ENCODE results near the gene WDR86.
A peak's percentile ranks its signal among the peaks of the same experiment; 100 is the strongest.

Gene WDR86

GRCh38 chr7:151400626-151401315 is 9.1 kb downstream of the WDR86 start:
- H2AFZ ChIP-seq (ENCODE audit: low read length), result no peak overlapping the region
- peaks cover 69% of the 10 kb centered on the region for H3K4me1 ChIP-seq (ENCODE audit: insufficient read depth, low read length, severe bottlenecking)
- H3K9me3 ChIP-seq (ENCODE audit: low read length), result no peaks in the 10 kb centered on the region
- no peaks in the 10 kb centered on the region for H3K36me3 ChIP-seq (ENCODE audit: insufficient read depth, low read length)
- no peaks in the 10 kb centered on the region for H4K20me1 ChIP-seq (ENCODE audit: insufficient read depth, low read length)
- peak overlapping the region; percentile 72 for H3K27ac ChIP-seq (ENCODE audit: low read depth, low read length, poor library complexity, severe bottlenecking)
- H3K4me3 ChIP-seq (ENCODE audit: low read depth, low read length, poor library complexity, severe bottlenecking), result peak overlapping the region; percentile 39
- no peaks in the 10 kb centered on the region for H3K9me2 ChIP-seq (ENCODE audit: low read depth, low read length)
- H3F3A ChIP-seq (ENCODE audit: insufficient read depth, low read length), result no peaks in the 10 kb centered on the region
- no peak for TF ChIP-seq EZH2 (IDR thresholded peaks at IDR 0.05; ENCODE audit: borderline replicate concordance, low read length)
- TF ChIP-seq CTCF (IDR thresholded peaks at IDR 0.05; ENCODE audit: low read length), result peak; percentile 12; the same call in 1 of the 2 replicates
- peak overlapping the region; percentile 56 for H3K4me2 ChIP-seq (ENCODE audit: low read length)
- no peaks in the 10 kb centered on the region for H3K27me3 ChIP-seq (ENCODE audit: insufficient read depth, low read length)
- H3K9ac ChIP-seq (ENCODE audit: low read length), result peak overlapping the region; percentile 10; the same call in 1 of the 2 replicates
- no peaks in the 10 kb centered on the region for H3K79me2 ChIP-seq (ENCODE audit: insufficient read depth, low read length)

- H3F3A ChIP-seq (ENCODE audit: insufficient read depth, low read length), result no peaks in the 10 kb centered on the region
- no peaks in the 10 kb centered on the region for H3K27me3 ChIP-seq (ENCODE audit: insufficient read depth, low read length)
- no peaks in the 10 kb centered on the region for H3K79me2 ChIP-seq (ENCODE audit: insufficient read depth, low read length)
- peaks cover 68% of the 10 kb centered on the region for H3K4me1 ChIP-seq (ENCODE audit: insufficient read depth, low read length, severe bottlenecking)
- peak overlapping the region; percentile 72 for H3K27ac ChIP-seq (ENCODE audit: low read depth, low read length, poor library complexity, severe bottlenecking)
- H3K9me3 ChIP-seq (ENCODE audit: low read length), result no peaks in the 10 kb centered on the region
- H3K9me2 ChIP-seq (ENCODE audit: low read depth, low read length), result no peaks in the 10 kb centered on the region
- H3K4me2 ChIP-seq (ENCODE audit: low read length), result peak overlapping the region; percentile 56; the same call in 1 of the 2 replicates
- H3K9ac ChIP-seq (ENCODE audit: low read length), result no peak overlapping the region; the same call in 1 of the 2 replicates
- peak overlapping the region; percentile 4 for H3K4me3 ChIP-seq (ENCODE audit: low read depth, low read length, poor library complexity, severe bottlenecking)
- H2AFZ ChIP-seq (ENCODE audit: low read length), result no peak overlapping the region
- no peaks in the 10 kb centered on the region for H4K20me1 ChIP-seq (ENCODE audit: insufficient read depth, low read length)
- TF ChIP-seq EZH2 (IDR thresholded peaks at IDR 0.05; ENCODE audit: borderline replicate concordance, low read length) (no peak), CTCF (IDR thresholded peaks at IDR 0.05; ENCODE audit: low read length) (no peak)
- no peaks in the 10 kb centered on the region for H3K36me3 ChIP-seq (ENCODE audit: insufficient read depth, low read length)
Measured at GRCh38 chr7:151399906-151400305, 9.9 kb downstream of the WDR86 start.

- no peak overlapping the region for H3K27ac ChIP-seq (ENCODE audit: low read depth, low read length, poor library complexity, severe bottlenecking)
- H3K36me3 ChIP-seq (ENCODE audit: insufficient read depth, low read length), result no peaks in the 10 kb centered on the region
- no peaks in the 10 kb centered on the region for H3K9me2 ChIP-seq (ENCODE audit: low read depth, low read length)
- TF ChIP-seq CTCF (IDR thresholded peaks at IDR 0.05; ENCODE audit: low read length) (no peak), EZH2 (IDR thresholded peaks at IDR 0.05; ENCODE audit: borderline replicate concordance, low read length) (no peak)
- no peaks in the 10 kb centered on the region for H3F3A ChIP-seq (ENCODE audit: insufficient read depth, low read length)
- no peak overlapping the region for H2AFZ ChIP-seq (ENCODE audit: low read length)
- H3K27me3 ChIP-seq (ENCODE audit: insufficient read depth, low read length), result no peaks in the 10 kb centered on the region
- H4K20me1 ChIP-seq (ENCODE audit: insufficient read depth, low read length), result no peaks in the 10 kb centered on the region
- H3K9ac ChIP-seq (ENCODE audit: low read length), result no peak overlapping the region; the same call in 1 of the 2 replicates
- H3K4me3 ChIP-seq (ENCODE audit: low read depth, low read length, poor library complexity, severe bottlenecking), result no peak overlapping the region
- H3K4me2 ChIP-seq (ENCODE audit: low read length), result no peak overlapping the region; the same call in 1 of the 2 replicates
- H3K4me1 ChIP-seq (ENCODE audit: insufficient read depth, low read length, severe bottlenecking), result peaks cover 61% of the 10 kb centered on the region
- H3K79me2 ChIP-seq (ENCODE audit: insufficient read depth, low read length), result no peaks in the 10 kb centered on the region
- no peaks in the 10 kb centered on the region for H3K9me3 ChIP-seq (ENCODE audit: low read length)
Measured at GRCh38 chr7:151399305-151399601, 10.6 kb downstream of the WDR86 start.
